Caco-2 (cell line): Measurements from ENCODE around the gene GPS1. TPM values are rescaled to one million over a fixed set of nuclear protein-coding genes. Genes with fewer than 3 reads are reported as not detected.

ENCODE experiments used
- BruUV-seq: library from RNA; stranded (reverse); fragments of 400-500 nt; replicated peaks from 2 replicates; lab custom pipeline; 2021; lab: Mats Ljungman, UMichigan
- CTCF ChIA-PET: fragments of 300-600 bp; sonication (Branson Sonifier 250); formaldehyde crosslinking; loops from one replicate; lab custom pipeline; 2022; ENCODE audit warnings: antibody characterized with exemption; lab: Charles Lee
- POLR2A ChIA-PET: fragments of 300-600 bp; sonication (Branson Sonifier 250); formaldehyde crosslinking; loops from one replicate; lab custom pipeline; 2022; ENCODE audit warnings: antibody characterized with exemption; lab: Charles Lee
- DNase-seq, 2 experiments: peaks; one replicate each; pipeline versions ENCODE4 v3.0.0 to v3.0.0-alpha.2; 2020 to 2022
- H3K27me3 ChIP-seq: replicated peaks from 2 replicates; pipeline ENCODE4 v1.6.0; 2011; ENCODE audit warnings: low read length; ENCODE audit not compliant: control insufficient read depth, insufficient read depth
- H3K36me3 ChIP-seq: 2 replicates; pipeline ENCODE4 v1.5.1; 2011; ENCODE audit warnings: low read length; ENCODE audit not compliant: control insufficient read depth, insufficient read depth
- H3K4me1 ChIP-seq: fragments of 250-450 bp; sonication (Bioruptor Pico); 2 replicates; pipeline ENCODE4 v1.5.1; 2020; ENCODE audit warnings: mild to moderate bottlenecking
- H3K4me3 ChIP-seq: 2 replicates; pipeline ENCODE4 v1.5.1; 2011; ENCODE audit warnings: low read depth, mild to moderate bottlenecking, control low read depth, low read length
- H3K9me3 ChIP-seq: fragments of 250-450 bp; sonication (Bioruptor Pico); 2 replicates; pipeline ENCODE4 v1.5.1; 2020; ENCODE audit warnings: mild to moderate bottlenecking, moderate library complexity
- H3K27ac Mint-ChIP-seq: one replicate; pipeline ENCODE4 v1.8.0; 2022; ENCODE audit warnings: mixed read lengths; ENCODE audit not compliant: unreplicated experiment
- H3K27me3 Mint-ChIP-seq: one replicate; pipeline ENCODE4 v1.8.0; 2022; ENCODE audit warnings: mixed read lengths; ENCODE audit not compliant: insufficient read depth, unreplicated experiment
- H3K36me3 Mint-ChIP-seq: one replicate; pipeline ENCODE4 v1.8.0; 2022; ENCODE audit warnings: mild to moderate bottlenecking, mixed read lengths; ENCODE audit not compliant: insufficient read depth, unreplicated experiment
- H3K4me1 Mint-ChIP-seq: one replicate; pipeline ENCODE4 v1.8.0; 2022; ENCODE audit warnings: low read depth, mixed read lengths; ENCODE audit not compliant: unreplicated experiment
- H3K4me3 Mint-ChIP-seq: one replicate; pipeline ENCODE4 v1.8.0; 2022; ENCODE audit warnings: mild to moderate bottlenecking, moderate library complexity, mixed read lengths; ENCODE audit not compliant: unreplicated experiment
- H3K9me3 Mint-ChIP-seq: one replicate; pipeline ENCODE4 v1.8.0; 2022; ENCODE audit warnings: mixed read lengths; ENCODE audit not compliant: unreplicated experiment
- CTCF ChIP-seq, 2 experiments: fragments of 200-600 bp in 1 of 2; IDR thresholded peaks; 1 replicate in 1 of 2; 2 replicates in 1 of 2; pipeline versions ENCODE4 v1.5.1 to v1.8.0; 2011 to 2022; ENCODE audit warnings: antibody characterized with exemption in 1 of 2, control low read depth in 1 of 2, inconsistent platforms in 1 of 2, low read depth in 1 of 2, low read length in 1 of 2, mild to moderate bottlenecking in 1 of 2, moderate library complexity in 1 of 2; ENCODE audit not compliant: insufficient read depth in 1 of 2, severe bottlenecking in 1 of 2, unreplicated experiment in 1 of 2
- intact Hi-C: fragments of 100-400 bp; cut with micrococcal nuclease; formaldehyde crosslinking; loops from one replicate; pipeline ENCODE4 v1.10.0; 2022; ENCODE audit not compliant: unreplicated experiment
- total RNA-seq: library from RNA; stranded (reverse); gene quantifications from 2 replicates; pipeline ENCODE4 v1.2.3, GENCODE V29; 2022

GPS1 gene
- total RNA-seq, 1 experiment from 2014 or later, result 195 TPM

GRCh38 chr17:82018152-82018988 is 33.3 kb upstream of the GPS1 start:
- Mint-ChIP-seq H3K9me3 (no peaks in the 10 kb centered on the region), H3K4me1 (no peaks in the 10 kb centered on the region), H3K27ac (no peak overlapping the region), H3K4me3 (no peak overlapping the region), H3K36me3 (peaks cover 62% of the 10 kb centered on the region), H3K27me3 (no peaks in the 10 kb centered on the region)
- CTCF ChIA-PET, result no interaction called here
- intact Hi-C loops, result no loop called here
- no peak overlapping the region for H3K4me3 ChIP-seq
- POLR2A ChIA-PET, result no interaction called here
- H3K4me1 ChIP-seq, result peaks cover 9% of the 10 kb centered on the region
- no peak for TF ChIP-seq CTCF (IDR thresholded peaks at IDR 0.05; ENCODE audit: insufficient read depth in 1 of 2, low read depth in 1 of 2, low read length in 1 of 2, severe bottlenecking in 1 of 2, unreplicated experiment in 1 of 2)
- no peaks in the 10 kb centered on the region for H3K9me3 ChIP-seq
- no TSS peak for BruUV-seq
- no peak for DNase-seq
- no peaks in the 10 kb centered on the region; the same call in 1 of the 2 replicates for H3K36me3 ChIP-seq
- H3K27me3 ChIP-seq, result no peaks in the 10 kb centered on the region

GRCh38 chr17:82018989-82019689 is 32.6 kb upstream of the GPS1 start:
- no peaks in the 10 kb centered on the region; the same call in 1 of the 2 replicates for H3K36me3 ChIP-seq
- H3K4me3 Mint-ChIP-seq, result no peak overlapping the region
- BruUV-seq, result TSS peak; percentile 21
- POLR2A ChIA-PET, result interaction anchor here (0.6 kb wide), 1 partner anchor 19 kb away, joined by 3 read pairs; the partner anchor contains the start of gene DCXR
- TF ChIP-seq CTCF (IDR thresholded peaks at IDR 0.05; ENCODE audit: insufficient read depth in 1 of 2, low read depth in 1 of 2, low read length in 1 of 2, severe bottlenecking in 1 of 2, unreplicated experiment in 1 of 2), result no peak
- no peaks in the 10 kb centered on the region for H3K9me3 ChIP-seq
- H3K4me1 ChIP-seq, result peaks cover 9% of the 10 kb centered on the region
- H3K27me3 Mint-ChIP-seq, result no peaks in the 10 kb centered on the region
- H3K27me3 ChIP-seq, result no peaks in the 10 kb centered on the region
- H3K4me3 ChIP-seq, result no peak overlapping the region
- H3K4me1 Mint-ChIP-seq, result no peaks in the 10 kb centered on the region
- H3K36me3 Mint-ChIP-seq, result peaks cover 61% of the 10 kb centered on the region
- CTCF ChIA-PET, result interaction anchor here (0.5 to 5.0 kb wide), 10 partner anchors 12 to 1063 kb away, joined by 3 to 92 read pairs (median 5); partner anchors contain the start of genes DCXR, NOTUM and RAC3
- no peaks in the 10 kb centered on the region for H3K9me3 Mint-ChIP-seq
- intact Hi-C loops, result no loop called here
- H3K27ac Mint-ChIP-seq, result no peak overlapping the region
- no peak for DNase-seq
